K562 (cell line): Measurements from ENCODE around the gene ZNF804A. TPM values are rescaled to one million over a fixed set of nuclear protein-coding genes. Genes with fewer than 3 reads are reported as not detected.

Experiments
- ATAC-seq: fragments of 200-7000 bp; cut with Tn5 transposase; 3 replicates; pipeline ENCODE4 v1.9.1; 2020; ENCODE audit warnings: moderate library complexity
- BruUV-seq: library from RNA; stranded (reverse); fragments of 400-500 nt; replicated peaks from 2 replicates; lab custom pipeline; 2021; lab: Mats Ljungman, UMichigan
- CTCF ChIA-PET: fragments of 300-600 bp; formaldehyde crosslinking; extraction: SDS; loops from one replicate; lab custom pipeline; 2021; ENCODE audit warnings: low intra/inter-chr PET ratio; lab: Yijun Ruan, JAX
- POLR2A ChIA-PET: fragments of 300-600, 350-650 bp; sonication (Branson Sonifier 250); formaldehyde crosslinking; extraction: SDS; loops from one replicate; lab custom pipeline; 2021; ENCODE audit warnings: antibody characterized with exemption, inconsistent platforms; lab: Yijun Ruan, JAX
- DNase-seq, 4 experiments: peaks; one replicate each; pipeline versions ENCODE4 v3.0.0 to v3.0.0-alpha.2; 2011 to 2018; ENCODE audit warnings: low spot score in 3 of 4, mixed read lengths in 3 of 4; ENCODE audit errors: extremely low read depth in 1 of 4
- FAIRE-seq: peaks from 2 replicates; lab custom pipeline; 2011; peaks lifted over from hg19 to GRCh38; lab: Jason Lieb, UNC
- H2AFZ ChIP-seq: 2 replicates; pipeline ENCODE4 v1.6.0; 2011; ENCODE audit warnings: low read depth, low read length, control low read depth, inconsistent platforms
- H3K27ac ChIP-seq: fragments of 200-600 bp; 3 replicates; pipeline ENCODE4 v1.8.0; 2011; ENCODE audit warnings: low read depth, mild to moderate bottlenecking, control low read depth, inconsistent platforms, low read length, moderate library complexity, mixed read lengths; ENCODE audit errors: extremely low read depth
- H3K27me3 ChIP-seq, 2 experiments: fragments of 300-600 bp in 1 of 2; 2 replicates in 1 of 2; 3 replicates in 1 of 2; pipeline versions ENCODE4 v1.6.0 to v1.8.0; 2011; ENCODE audit warnings: inconsistent platforms in 2 of 2, low read length in 2 of 2, mild to moderate bottlenecking in 1 of 2, mixed read lengths in 1 of 2, moderate library complexity in 1 of 2; ENCODE audit not compliant: control insufficient read depth in 2 of 2, insufficient read depth in 2 of 2
- H3K36me3 ChIP-seq: fragments of 300-600 bp; 3 replicates; pipeline ENCODE4 v1.8.0; 2011; ENCODE audit warnings: mild to moderate bottlenecking, low read length, inconsistent platforms; ENCODE audit not compliant: control insufficient read depth, insufficient read depth
- H3K4me1 ChIP-seq, 2 experiments: fragments of 200-600 bp in 1 of 2; replicated peaks in 1 of 2; 2 replicates in 1 of 2; 3 replicates in 1 of 2; pipeline versions ENCODE4 v1.5.1 to v1.8.0; 2011; ENCODE audit warnings: inconsistent platforms in 2 of 2, low read length in 2 of 2, mild to moderate bottlenecking in 1 of 2, mixed read lengths in 1 of 2, moderate library complexity in 1 of 2; ENCODE audit not compliant: control insufficient read depth in 2 of 2, insufficient read depth in 2 of 2
- H3K4me2 ChIP-seq: 2 replicates; pipeline ENCODE4 v1.6.1; 2011; ENCODE audit warnings: low read length, control low read depth, inconsistent platforms, mixed read lengths; ENCODE audit not compliant: insufficient read depth
- H3K4me3 ChIP-seq: fragments of 200-600 bp; sonication (generic), shearing (Covaris generic); 2 replicates; pipeline ENCODE4 v1.5.1; 2016; ENCODE audit warnings: control low read depth, inconsistent platforms
- H3K79me2 ChIP-seq: fragments of 200-600 bp; 3 replicates; pipeline ENCODE4 v1.8.0; 2011; ENCODE audit warnings: low read length, inconsistent platforms; ENCODE audit not compliant: control insufficient read depth, insufficient read depth
- H3K9ac ChIP-seq, 2 experiments: 2 replicates each; pipeline versions ENCODE4 v1.6.0 to v1.6.1; 2011; ENCODE audit warnings: low read depth in 2 of 2, low read length in 2 of 2, control low read depth in 1 of 2, inconsistent platforms in 1 of 2, mild to moderate bottlenecking in 1 of 2, mixed read lengths in 1 of 2; ENCODE audit not compliant: insufficient read depth in 1 of 2
- H3K9me1 ChIP-seq: one replicate; pipeline ENCODE4 v1.6.0; 2011; ENCODE audit warnings: inconsistent platforms, mild to moderate bottlenecking, low read length, moderate library complexity; ENCODE audit not compliant: control insufficient read depth, insufficient read depth
- H3K9me3 ChIP-seq: replicated peaks from 2 replicates; pipeline ENCODE4 v1.5.1; 2011; ENCODE audit warnings: low read depth, low read length, inconsistent platforms; ENCODE audit not compliant: control insufficient read depth, insufficient read depth
- H4K20me1 ChIP-seq: replicated peaks from 2 replicates; pipeline ENCODE4 v1.6.1; 2011; ENCODE audit warnings: low read length, inconsistent platforms, mixed read lengths; ENCODE audit not compliant: control insufficient read depth, insufficient read depth
- E2F4 ChIP-seq: sonication (generic); formaldehyde crosslinking; IDR thresholded peaks from 2 replicates; pipeline ENCODE4 v1.8.0; 2022; ENCODE audit warnings: mild to moderate bottlenecking, low read depth, missing genetic modification reagents
- FOSL1 ChIP-seq: fragments of 200-800 bp; sonication (Bioruptor generic); conservative IDR thresholded peaks from 2 replicates; pipeline ENCODE4 v1.6.1; 2016; ENCODE audit warnings: missing genetic modification characterization, missing compliant biosample characterization
- ID3 ChIP-seq, 2 experiments: fragments of 250-450 bp in 1 of 2; fragments of 450-650 bp in 1 of 2; sonication (Bioruptor Pico) in 1 of 2; IDR thresholded peaks; 2 replicates each; pipeline versions ENCODE4 v1.6.1 to v1.8.0; 2016 to 2021; ENCODE audit warnings: mild to moderate bottlenecking in 2 of 2, moderate library complexity in 2 of 2, missing compliant biosample characterization in 1 of 2, missing genetic modification characterization in 1 of 2
- IRF2 ChIP-seq: sonication (generic); formaldehyde crosslinking; IDR thresholded peaks from 2 replicates; pipeline ENCODE4 v1.8.1; 2022; ENCODE audit warnings: mild to moderate bottlenecking, missing genetic modification reagents
- MTA2 ChIP-seq: fragments of 450-650 bp; IDR thresholded peaks from 2 replicates; pipeline ENCODE4 v1.6.1; 2016; ENCODE audit warnings: low read depth
- NFE2L1 ChIP-seq: fragments of 450-650 bp; IDR thresholded peaks from 2 replicates; pipeline ENCODE4 v1.6.1; 2016; ENCODE audit warnings: missing genetic modification characterization, low read depth, mild to moderate bottlenecking, missing compliant biosample characterization, moderate library complexity, borderline replicate concordance
- NONO ChIP-seq, 2 experiments: fragments of 200-400 bp in 1 of 2; fragments of 450-650 bp in 1 of 2; formaldehyde crosslinking in 1 of 2; IDR thresholded peaks; 2 replicates each; pipeline ENCODE4 v1.6.1; 2017; ENCODE audit warnings: low read depth in 2 of 2, mild to moderate bottlenecking in 2 of 2, moderate library complexity in 2 of 2, low read length in 1 of 2
- SETDB1 ChIP-seq: IDR thresholded peaks from one replicate; pipeline ENCODE4 v1.6.1; 2012; ENCODE audit warnings: low read length, control low read depth, inconsistent platforms
- SIRT6 ChIP-seq: IDR thresholded peaks from one replicate; pipeline ENCODE4 v1.6.1; 2012; ENCODE audit warnings: low read depth, mild to moderate bottlenecking, control low read depth, inconsistent platforms, low read length, moderate library complexity
- SIX5 ChIP-seq, 2 experiments: IDR thresholded peaks; 2 replicates each; pipeline ENCODE4 v1.6.1; 2011; ENCODE audit warnings: low read length in 2 of 2, borderline replicate concordance in 1 of 2, low read depth in 1 of 2, mild to moderate bottlenecking in 1 of 2, moderate library complexity in 1 of 2; ENCODE audit not compliant: insufficient read depth in 1 of 2
- ZC3H11A ChIP-seq: IDR thresholded peaks from 2 replicates; pipeline ENCODE4 v1.6.1; 2012; ENCODE audit warnings: low read depth, low read length, improper control_type of control experiment
- ZNF224 ChIP-seq: sonication (generic); formaldehyde crosslinking; IDR thresholded peaks from 2 replicates; pipeline ENCODE4 v1.8.0; 2022; ENCODE audit warnings: mild to moderate bottlenecking, missing genetic modification reagents
- ZNF263 ChIP-seq: sonication (generic); formaldehyde crosslinking; IDR thresholded peaks from 2 replicates; pipeline ENCODE4 v1.8.0; 2022; ENCODE audit warnings: mild to moderate bottlenecking, missing genetic modification reagents, borderline replicate concordance
- ZNF354B ChIP-seq: fragments of 250-450 bp; sonication (Bioruptor Pico); IDR thresholded peaks from 2 replicates; pipeline ENCODE4 v1.4.0; 2020
- ZSCAN32 ChIP-seq: fragments of 450-650 bp; formaldehyde crosslinking; IDR thresholded peaks from 2 replicates; pipeline ENCODE4 v1.4.0; 2020; ENCODE audit warnings: mild to moderate bottlenecking, moderate library complexity
- WGBS: fragments of 100-300 bp; shearing (Covaris generic); methylation state at CpG from one replicate; pipeline ENCODE4 v1.1.6; 2016; ENCODE audit warnings: low coverage, mixed read lengths; ENCODE audit not compliant: insufficient coverage; ENCODE audit errors: missing lambda C conversion rate; 5-methylcytosine and 5-hydroxymethylcytosine counted together
- in situ Hi-C: fragments of 300-500 bp; cut with MboI; formaldehyde crosslinking; loops from 4 replicates; pipeline ENCODE4 v1.15.0; 2018; ENCODE audit warnings: inconsistent platforms, mixed read lengths
- intact Hi-C: fragments of 100-400 bp; cut with micrococcal nuclease; formaldehyde crosslinking; loops from 2 replicates; pipeline ENCODE4 v1.14.2; 2022
- polyA plus RNA-seq, 8 experiments: library from polyadenylated mRNA; depleted of rRNA in 4 of 8; stranded (reverse) in 5 of 8; unstranded in 3 of 8; fragments of >200 nt; fragmentation: Nextera tagmentation in 2 of 8; fragmentation: Illumina TruSeq in 1 of 8; extraction: Ambion mirVana in 2 of 8; extraction: Trizol in 1 of 8; gene quantifications; 2 replicates each; pipeline versions ENCODE4 v1.2.1 to v1.2.3, GENCODE V29; 2011 to 2014; ENCODE audit warnings: inconsistent platforms in 1 of 8, missing spikeins in 1 of 8
- total RNA-seq, 7 experiments: library from RNA; depleted of rRNA in 6 of 7; stranded (reverse); fragments of >200 nt in 6 of 7; fragmentation: Illumina TruSeq in 2 of 7; extraction: Trizol in 2 of 7; gene quantifications; 2 replicates each; pipeline versions ENCODE4 v1.2.1 to v1.2.3, GENCODE V29; 2011 to 2021; ENCODE audit warnings: low replicate concordance in 1 of 7

Gene ZNF804A
- total and polyA plus RNA-seq, 9 of the 15 experiments (the other 6 are each of a cell fraction or from before 2014, with no cell fraction given) = 0.01 to 1.2 (median 0.73) TPM

GRCh38 chr2:184555352-184555751 is 43.0 kb upstream of the ZNF804A start:
- Histone ChIP-seq H3K9ac (no peak overlapping the region), H3K4me3 (no peak overlapping the region), H3K4me1 (peaks cover 0 to 1% of the 10 kb centered on the region in 2 experiments; a peak in 1 of 5 replicates), H3K27me3 (no peaks in the 10 kb centered on the region), H3K9me3 (no peaks in the 10 kb centered on the region), H3K27ac (no peak overlapping the region), H2AFZ (no peak overlapping the region), H3K9me1 (no peaks in the 10 kb centered on the region), H4K20me1 (no peaks in the 10 kb centered on the region), H3K79me2 (no peaks in the 10 kb centered on the region), H3K36me3 (no peaks in the 10 kb centered on the region), H3K4me2 (no peak overlapping the region)
- no peak for FAIRE-seq
- ATAC-seq = no peak
- POLR2A ChIA-PET = no interaction called here
- CTCF ChIA-PET = no interaction called here
- no TSS peak for BruUV-seq
- in situ Hi-C loops = no loop called here
- intact Hi-C loops = no loop called here
- DNase-seq = no peak
- 8% methylated on average over 5 of the region's 5 CpGs for WGBS
- TF ChIP-seq SIRT6 = no peak
- no peak for TF ChIP-seq ZC3H11A
- no peak for TF ChIP-seq ZSCAN32 (CRISPR knock-in tag)

- H3K27me3 ChIP-seq = no peaks in the 10 kb centered on the region
- DNase-seq (no peak), FAIRE-seq (no peak), ATAC-seq (no peak)
- no peak overlapping the region for H3K4me2 ChIP-seq
- no peaks in the 10 kb centered on the region for H3K9me3 ChIP-seq
- no peaks in the 10 kb centered on the region for H3K79me2 ChIP-seq
- H3K4me1 ChIP-seq = peaks cover 0 to 6% of the 10 kb centered on the region in 2 experiments; a peak in 1 of 5 replicates
- H3K27ac ChIP-seq = no peak overlapping the region
- POLR2A ChIA-PET = no interaction called here
- H3K9me1 ChIP-seq = no peaks in the 10 kb centered on the region
- CTCF ChIA-PET = no interaction called here
- intact Hi-C loops = no loop called here
- H2AFZ ChIP-seq = no peak overlapping the region
- no peak overlapping the region for H3K9ac ChIP-seq
- no peaks in the 10 kb centered on the region for H4K20me1 ChIP-seq
- no TSS peak for BruUV-seq
- in situ Hi-C loops = no loop called here
- H3K36me3 ChIP-seq = no peaks in the 10 kb centered on the region
- WGBS = 0% methylated on average over 1 of the region's 1 CpG
- H3K4me3 ChIP-seq = no peak overlapping the region
- TF ChIP-seq ZNF354B (CRISPR knock-in tag) (no peak), SETDB1 (no peak), ID3 (CRISPR knock-in tag; IDR thresholded peaks at IDR 0.05) (no peak), ID3 (tag; IDR thresholded peaks at IDR 0.05) (no peak), E2F4 (no peak), ZNF224 (CRISPR knock-in tag) (no peak), SIX5 (IDR thresholded peaks at IDR 0.05; ENCODE audit: borderline replicate concordance in 1 of 2, insufficient read depth in 1 of 2, low read depth in 1 of 2, low read length in 2 of 2) (no peak), FOSL1 (tag) (no peak), NFE2L1 (no peak), IRF2 (no peak), NONO (IDR thresholded peaks at IDR 0.05; ENCODE audit: low read depth in 2 of 2, low read length in 1 of 2) (no peak), ZNF263 (CRISPR knock-in tag) (no peak), MTA2 (no peak)
Measured at GRCh38 chr2:184556639-184557038, 41.7 kb upstream of the ZNF804A start.
